HG03342 (cell line): ENCODE results near the gene DSP.

Experiments used
- ATAC-seq: cut with Tn5 transposase; IDR thresholded peaks from one replicate; pipeline ENCODE4 v1.9.1; 2021; ENCODE audit warnings: mild to moderate bottlenecking, moderate library complexity; ENCODE audit not compliant: unreplicated experiment

The DSP gene

GRCh38 chr6:7590918-7591302, 49.4 kb downstream of the DSP start:
- ATAC-seq = no peak

- ATAC-seq = no peak
These were observed 50.3 kb downstream of the DSP start for GRCh38 chr6:7591770-7592169.

- no peak for ATAC-seq
These were observed 51.8 kb downstream of the DSP start for GRCh38 chr6:7593229-7593628.

- no peak for ATAC-seq
These were observed 53.2 kb downstream of the DSP start for GRCh38 chr6:7594579-7595125.

- no peak for ATAC-seq
These were observed 62.5 kb downstream of the DSP start for GRCh38 chr6:7604003-7604402.

- ATAC-seq = no peak
These were observed 63.0 kb downstream of the DSP start for GRCh38 chr6:7604506-7604905.

GRCh38 chr6:7615611-7616383, 74.3 kb downstream of the DSP start:
- ATAC-seq = no peak

GRCh38 chr6:7617801-7618764, 76.6 kb downstream of the DSP start:
- peak; percentile 37 for ATAC-seq

- ATAC-seq = no peak
These were observed 80.3 kb downstream of the DSP start for GRCh38 chr6:7621761-7622160.

- no peak for ATAC-seq
These were observed 83.6 kb downstream of the DSP start for GRCh38 chr6:7624796-7625710.

- ATAC-seq = no peak
These were observed 87.0 kb downstream of the DSP start for GRCh38 chr6:7628479-7628878.

- ATAC-seq = no peak
These were observed 87.4 kb downstream of the DSP start for GRCh38 chr6:7628909-7629308.

- no peak for ATAC-seq
These were observed 87.8 kb downstream of the DSP start for GRCh38 chr6:7629321-7629720.

GRCh38 chr6:7630792-7631191, 89.3 kb downstream of the DSP start:
- ATAC-seq = no peak

GRCh38 chr6:7631466-7631865, 90.0 kb downstream of the DSP start:
- no peak for ATAC-seq

- ATAC-seq = no peak
These were observed 91.2 kb downstream of the DSP start for GRCh38 chr6:7632501-7633290.

GRCh38 chr6:7633361-7633760, 91.9 kb downstream of the DSP start:
- ATAC-seq = no peak

GRCh38 chr6:7636151-7636550, 94.7 kb downstream of the DSP start:
- no peak for ATAC-seq
